HepG2 (cell line): ENCODE data around the gene KCNQ5. TPM values are rescaled to one million over a fixed set of nuclear protein-coding genes. Genes with fewer than 3 reads are reported as not detected.
"Not testable (repeated sequence)": the region's sequence is repeated elsewhere in the genome, so short reads cannot be mapped to it uniquely, and the experiment has no call there.

Experiments used
- ATAC-seq: fragments of 200-7000 bp; cut with Tn5 transposase; 3 replicates; pipeline ENCODE4 v1.9.1; 2020; ENCODE audit warnings: mild to moderate bottlenecking, moderate library complexity
- BruUV-seq: library from RNA; stranded (reverse); fragments of 400-500 nt; replicated peaks from 2 replicates; lab custom pipeline; 2021; lab: Mats Ljungman, UMichigan
- CTCF ChIA-PET: fragments of 300-600 bp; formaldehyde crosslinking; extraction: SDS; loops from one replicate; lab custom pipeline; 2021; ENCODE audit warnings: low total read pairs, inconsistent platforms, low intra/inter-chr PET ratio; lab: Yijun Ruan, JAX
- POLR2A ChIA-PET: fragments of 350-600 bp; sonication (Branson Sonifier 250); formaldehyde crosslinking; loops from one replicate; lab custom pipeline; 2020; ENCODE audit warnings: antibody characterized with exemption, inconsistent platforms; lab: Yijun Ruan, JAX
- DNase-seq: peaks from one replicate; pipeline ENCODE4 v3.0.0-alpha.2; 2015; ENCODE audit warnings: low spot score
- FAIRE-seq: peaks from 3 replicates; lab custom pipeline; 2011; peaks lifted over from hg19 to GRCh38; lab: Jason Lieb, UNC
- H2AFZ ChIP-seq: one replicate; pipeline ENCODE4 v1.6.1; 2011; ENCODE audit warnings: low read length, inconsistent platforms
- H3K27ac ChIP-seq: fragments of 300-600 bp; 3 replicates; pipeline ENCODE4 v1.8.0; 2011; ENCODE audit warnings: mixed run types, mild to moderate bottlenecking, mixed read lengths, low read length, inconsistent platforms; ENCODE audit not compliant: insufficient read depth; ENCODE audit errors: extremely low read length
- H3K27me3 ChIP-seq, 2 experiments: fragments of 200-600 bp in 1 of 2; 2 replicates in 1 of 2; 3 replicates in 1 of 2; pipeline versions ENCODE4 v1.6.0 to v1.8.0; 2011; ENCODE audit warnings: low read length in 2 of 2, mild to moderate bottlenecking in 2 of 2, moderate library complexity in 2 of 2, inconsistent platforms in 1 of 2; ENCODE audit not compliant: insufficient read depth in 2 of 2, control insufficient read depth in 1 of 2
- H3K36me3 ChIP-seq, 2 experiments: fragments of 200-600 bp in 1 of 2; replicated peaks in 1 of 2; 2 replicates in 1 of 2; 3 replicates in 1 of 2; pipeline versions ENCODE4 v1.5.1 to v1.8.0; 2011; ENCODE audit warnings: low read length in 2 of 2, inconsistent platforms in 1 of 2; ENCODE audit not compliant: insufficient read depth in 2 of 2, control insufficient read depth in 1 of 2
- H3K4me1 ChIP-seq: 2 replicates; pipeline ENCODE4 v1.5.1; 2012; ENCODE audit warnings: low read length, inconsistent platforms; ENCODE audit not compliant: insufficient read depth
- H3K4me2 ChIP-seq: 2 replicates; pipeline ENCODE4 v1.6.0; 2011; ENCODE audit warnings: low read depth, low read length, inconsistent platforms
- H3K4me3 ChIP-seq, 3 experiments: fragments of 200-600 bp in 1 of 3; sonication (generic), shearing (Covaris generic) in 1 of 3; replicated peaks in 1 of 3; 2 replicates each; pipeline ENCODE4 v1.5.1; 2011 to 2016; ENCODE audit warnings: low read length in 3 of 3, inconsistent platforms in 2 of 3, low read depth in 2 of 3, mild to moderate bottlenecking in 2 of 3, control low read depth in 1 of 3, mixed read lengths in 1 of 3; ENCODE audit not compliant: insufficient read depth in 1 of 3
- H3K79me2 ChIP-seq: one replicate; pipeline ENCODE4 v1.6.1; 2011; ENCODE audit warnings: low read length, inconsistent platforms; ENCODE audit not compliant: insufficient read depth
- H3K9ac ChIP-seq: 2 replicates; pipeline ENCODE4 v1.6.0; 2011; ENCODE audit warnings: mild to moderate bottlenecking, low read depth, low read length, inconsistent platforms; ENCODE audit not compliant: insufficient read depth
- H3K9me3 ChIP-seq: 2 replicates; pipeline ENCODE4 v1.5.1; 2012; ENCODE audit warnings: mild to moderate bottlenecking, low read length
- H4K20me1 ChIP-seq: 2 replicates; pipeline ENCODE4 v1.6.0; 2011; ENCODE audit warnings: inconsistent platforms, mild to moderate bottlenecking, low read length, moderate library complexity; ENCODE audit not compliant: insufficient read depth
- CTCF ChIP-seq: sonication (generic); formaldehyde crosslinking; IDR thresholded peaks from 2 replicates; pipeline ENCODE4 v1.5.0; 2020; ENCODE audit warnings: mild to moderate bottlenecking, missing genetic modification reagents, moderate library complexity
- GABPA ChIP-seq, 2 experiments: IDR thresholded peaks; 2 replicates each; pipeline ENCODE4 v1.6.1; 2011 to 2016; ENCODE audit warnings: low read depth in 2 of 2, low read length in 1 of 2, missing biosample characterization in 1 of 2, missing genetic modification characterization in 1 of 2
- GABPB1 ChIP-seq: IDR thresholded peaks from 2 replicates; pipeline ENCODE4 v1.6.1; 2016; ENCODE audit warnings: mild to moderate bottlenecking, missing genetic modification reagents, moderate library complexity, missing compliant biosample characterization
- HOXA3 ChIP-seq: sonication (generic); formaldehyde crosslinking; IDR thresholded peaks from 2 replicates; pipeline ENCODE4 v1.5.0; 2020; ENCODE audit warnings: missing genetic modification reagents
- NR2C2 ChIP-seq: sonication (generic); formaldehyde crosslinking; IDR thresholded peaks from 2 replicates; pipeline ENCODE4 v1.4.0; 2020; ENCODE audit warnings: missing genetic modification reagents, mild to moderate bottlenecking, moderate library complexity, borderline replicate concordance
- SOX5 ChIP-seq: IDR thresholded peaks from 2 replicates; pipeline ENCODE4 v1.6.1; 2016; ENCODE audit warnings: borderline replicate concordance
- ZFX ChIP-seq: sonication (generic); formaldehyde crosslinking; IDR thresholded peaks from 2 replicates; pipeline ENCODE4 v1.4.0; 2020; ENCODE audit warnings: mild to moderate bottlenecking, low read depth, missing genetic modification reagents, moderate library complexity
- ZNF350 ChIP-seq: sonication (generic); formaldehyde crosslinking; IDR thresholded peaks from 2 replicates; pipeline ENCODE4 v1.4.0; 2020; ENCODE audit warnings: mild to moderate bottlenecking, low read depth, missing genetic modification reagents, borderline replicate concordance
- WGBS: methylation state at CpG from one replicate; pipeline ENCODE4 v1.1.6; 2017; ENCODE audit warnings: low lambda C conversion rate; 5-methylcytosine and 5-hydroxymethylcytosine counted together
- in situ Hi-C: cut with HindIII; loops from 2 replicates; pipeline ENCODE4 v1.10.0; 2017; ENCODE audit warnings: low pct_unique_long_range_greater_than_20kb; ENCODE audit not compliant: extremely low pct_ligation_motif_present
- intact Hi-C: fragments of 100-400 bp; cut with micrococcal nuclease; formaldehyde crosslinking; loops from one replicate; pipeline ENCODE4 v1.10.0; 2022; ENCODE audit not compliant: unreplicated experiment
- polyA plus RNA-seq, 8 experiments: library from polyadenylated mRNA; depleted of rRNA in 3 of 8; stranded (reverse) in 7 of 8; unstranded in 1 of 8; fragments of >200 nt; fragmentation: Illumina TruSeq in 4 of 8; extraction: Trizol in 4 of 8; gene quantifications; 2 replicates each; pipeline versions ENCODE4 v1.2.1 to v1.2.3, GENCODE V29; 2011 to 2016; ENCODE audit warnings: low read depth in 4 of 8, missing spikeins in 1 of 8, mixed read lengths in 1 of 8; ENCODE audit not compliant: insufficient read depth in 1 of 8
- total RNA-seq, 5 experiments: library from RNA; depleted of rRNA; stranded (reverse); fragments of >200 nt; fragmentation: Illumina TruSeq; extraction: Trizol; gene quantifications; 2 replicates each; pipeline ENCODE4 v1.2.3, GENCODE V29; 2016; ENCODE audit warnings: low read depth in 1 of 5
- TF ChIP-seq, protein P1 (sequence below): sonication (generic); formaldehyde crosslinking; IDR thresholded peaks from 2 replicates; pipeline ENCODE4 v1.5.0; 2020; ENCODE audit warnings: mild to moderate bottlenecking, missing genetic modification reagents, borderline replicate concordance
- TF ChIP-seq, protein P2 (sequence below): sonication (generic); formaldehyde crosslinking; IDR thresholded peaks from 2 replicates; pipeline ENCODE4 v1.8.1; 2022; ENCODE audit warnings: low read depth, mild to moderate bottlenecking, missing genetic modification reagents
- TF ChIP-seq, protein P3 (sequence below): sonication (generic); formaldehyde crosslinking; IDR thresholded peaks from 2 replicates; pipeline ENCODE4 v1.5.0; 2020; ENCODE audit warnings: missing genetic modification reagents, mild to moderate bottlenecking, borderline replicate concordance

The KCNQ5 gene
- total and polyA plus RNA-seq, 2 of the 13 experiments (the other 11 are each of a cell fraction or from before 2014, with no cell fraction given), result 0.04 TPM; not detected in 1

GRCh38 chr6:72984189-72984831 is 362.4 kb downstream of the KCNQ5 start:
- H3K27ac ChIP-seq, H3K27me3 ChIP-seq, H2AFZ ChIP-seq, FAIRE-seq, POLR2A ChIA-PET, in situ Hi-C loops, H3K79me2 ChIP-seq, H3K36me3 ChIP-seq, H4K20me1 ChIP-seq, CTCF ChIA-PET, H3K9ac ChIP-seq, H3K9me3 ChIP-seq, BruUV-seq: not testable (repeated sequence)
- H3K4me1 ChIP-seq, result peaks cover 16% of the 10 kb centered on the region; the same call in 1 of the 2 replicates
- peak; percentile 79 for ATAC-seq
- WGBS, result 26% methylated on average over 7 of the region's 13 CpGs
- intact Hi-C loops, result loop anchor here (5.0 kb wide), 1 partner anchor 617 kb away; no protein-coding TSS in a partner anchor
- peak overlapping the region; percentile 1 to 40 (median 34); a peak in 4 of 6 replicates for H3K4me3 ChIP-seq
- peak; percentile 64 for DNase-seq
- H3K4me2 ChIP-seq, result peak overlapping the region; percentile 70
- TF ChIP-seq GABPB1 (peak; percentile 70), GABPA (IDR thresholded peaks at IDR 0.05; ENCODE audit: low read depth, low read length) (0 out of 2 replicates have a peak, but pooled peaks have one; percentile 21), GABPA (CRISPR knock-in tag; IDR thresholded peaks at IDR 0.05; ENCODE audit: low read depth) (peak; percentile 66), CTCF (CRISPR knock-in tag) (peak; percentile 21), SOX5 (CRISPR knock-in tag) (peak; percentile 37; the same call in 1 of the 2 replicates), ZNF350 (peak; percentile 53; the same call in 1 of the 2 replicates), HOXA3 (CRISPR knock-in tag) (0 out of 2 replicates have a peak, but pooled peaks have one; percentile 29), NR2C2 (CRISPR knock-in tag) (peak; percentile 54; the same call in 1 of the 2 replicates), ZFX (peak; percentile 21; the same call in 1 of the 2 replicates)
- TF ChIP-seq, protein P1, sequence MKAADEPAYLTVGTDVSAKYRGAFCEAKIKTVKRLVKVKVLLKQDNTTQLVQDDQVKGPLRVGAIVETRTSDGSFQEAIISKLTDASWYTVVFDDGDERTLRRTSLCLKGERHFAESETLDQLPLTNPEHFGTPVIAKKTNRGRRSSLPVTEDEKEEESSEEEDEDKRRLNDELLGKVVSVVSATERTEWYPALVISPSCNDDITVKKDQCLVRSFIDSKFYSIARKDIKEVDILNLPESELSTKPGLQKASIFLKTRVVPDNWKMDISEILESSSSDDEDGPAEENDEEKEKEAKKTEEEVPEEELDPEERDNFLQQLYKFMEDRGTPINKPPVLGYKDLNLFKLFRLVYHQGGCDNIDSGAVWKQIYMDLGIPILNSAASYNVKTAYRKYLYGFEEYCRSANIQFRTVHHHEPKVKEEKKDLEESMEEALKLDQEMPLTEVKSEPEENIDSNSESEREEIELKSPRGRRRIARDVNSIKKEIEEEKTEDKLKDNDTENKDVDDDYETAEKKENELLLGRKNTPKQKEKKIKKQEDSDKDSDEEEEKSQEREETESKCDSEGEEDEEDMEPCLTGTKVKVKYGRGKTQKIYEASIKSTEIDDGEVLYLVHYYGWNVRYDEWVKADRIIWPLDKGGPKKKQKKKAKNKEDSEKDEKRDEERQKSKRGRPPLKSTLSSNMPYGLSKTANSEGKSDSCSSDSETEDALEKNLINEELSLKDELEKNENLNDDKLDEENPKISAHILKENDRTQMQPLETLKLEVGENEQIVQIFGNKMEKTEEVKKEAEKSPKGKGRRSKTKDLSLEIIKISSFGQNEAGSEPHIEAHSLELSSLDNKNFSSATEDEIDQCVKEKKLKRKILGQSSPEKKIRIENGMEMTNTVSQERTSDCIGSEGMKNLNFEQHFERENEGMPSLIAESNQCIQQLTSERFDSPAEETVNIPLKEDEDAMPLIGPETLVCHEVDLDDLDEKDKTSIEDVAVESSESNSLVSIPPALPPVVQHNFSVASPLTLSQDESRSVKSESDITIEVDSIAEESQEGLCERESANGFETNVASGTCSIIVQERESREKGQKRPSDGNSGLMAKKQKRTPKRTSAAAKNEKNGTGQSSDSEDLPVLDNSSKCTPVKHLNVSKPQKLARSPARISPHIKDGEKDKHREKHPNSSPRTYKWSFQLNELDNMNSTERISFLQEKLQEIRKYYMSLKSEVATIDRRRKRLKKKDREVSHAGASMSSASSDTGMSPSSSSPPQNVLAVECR, result peak; percentile 21; the same call in 1 of the 2 replicates
- TF ChIP-seq, protein P2, sequence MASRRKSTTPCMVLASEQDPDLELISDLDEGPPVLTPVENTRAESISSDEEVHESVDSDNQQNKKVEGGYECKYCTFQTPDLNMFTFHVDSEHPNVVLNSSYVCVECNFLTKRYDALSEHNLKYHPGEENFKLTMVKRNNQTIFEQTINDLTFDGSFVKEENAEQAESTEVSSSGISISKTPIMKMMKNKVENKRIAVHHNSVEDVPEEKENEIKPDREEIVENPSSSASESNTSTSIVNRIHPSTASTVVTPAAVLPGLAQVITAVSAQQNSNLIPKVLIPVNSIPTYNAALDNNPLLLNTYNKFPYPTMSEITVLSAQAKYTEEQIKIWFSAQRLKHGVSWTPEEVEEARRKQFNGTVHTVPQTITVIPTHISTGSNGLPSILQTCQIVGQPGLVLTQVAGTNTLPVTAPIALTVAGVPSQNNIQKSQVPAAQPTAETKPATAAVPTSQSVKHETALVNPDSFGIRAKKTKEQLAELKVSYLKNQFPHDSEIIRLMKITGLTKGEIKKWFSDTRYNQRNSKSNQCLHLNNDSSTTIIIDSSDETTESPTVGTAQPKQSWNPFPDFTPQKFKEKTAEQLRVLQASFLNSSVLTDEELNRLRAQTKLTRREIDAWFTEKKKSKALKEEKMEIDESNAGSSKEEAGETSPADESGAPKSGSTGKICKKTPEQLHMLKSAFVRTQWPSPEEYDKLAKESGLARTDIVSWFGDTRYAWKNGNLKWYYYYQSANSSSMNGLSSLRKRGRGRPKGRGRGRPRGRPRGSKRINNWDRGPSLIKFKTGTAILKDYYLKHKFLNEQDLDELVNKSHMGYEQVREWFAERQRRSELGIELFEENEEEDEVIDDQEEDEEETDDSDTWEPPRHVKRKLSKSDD (CRISPR knock-in tag), result 0 out of 2 replicates have a peak, but pooled peaks have one; percentile 37
- TF ChIP-seq, protein P3, sequence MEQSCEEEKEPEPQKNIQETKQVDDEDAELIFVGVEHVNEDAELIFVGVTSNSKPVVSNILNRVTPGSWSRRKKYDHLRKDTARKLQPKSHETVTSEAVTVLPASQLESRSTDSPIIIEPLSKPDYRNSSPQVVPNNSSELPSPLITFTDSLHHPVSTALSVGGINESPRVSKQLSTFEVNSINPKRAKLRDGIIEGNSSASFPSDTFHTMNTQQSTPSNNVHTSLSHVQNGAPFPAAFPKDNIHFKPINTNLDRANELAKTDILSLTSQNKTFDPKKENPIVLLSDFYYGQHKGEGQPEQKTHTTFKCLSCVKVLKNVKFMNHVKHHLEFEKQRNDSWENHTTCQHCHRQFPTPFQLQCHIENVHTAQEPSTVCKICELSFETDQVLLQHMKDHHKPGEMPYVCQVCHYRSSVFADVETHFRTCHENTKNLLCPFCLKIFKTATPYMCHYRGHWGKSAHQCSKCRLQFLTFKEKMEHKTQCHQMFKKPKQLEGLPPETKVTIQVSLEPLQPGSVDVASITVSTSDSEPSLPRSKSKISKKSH, result 0 out of 2 replicates have a peak, but pooled peaks have one; percentile 46
